H1 (cell line): ENCODE results near the gene EPB41L3. TPM values are rescaled to one million over a fixed set of nuclear protein-coding genes. Genes with fewer than 3 reads are reported as not detected.

Experiments
- CTCF ChIA-PET: fragments of 300-600 bp; sonication (Branson Sonifier 250); formaldehyde crosslinking; loops from one replicate; lab custom pipeline; 2021; ENCODE audit not compliant: partially characterized antibody; lab: Charles Lee
- POLR2A ChIA-PET: fragments of 300-600 bp; sonication (Branson Sonifier 250); formaldehyde crosslinking; loops from one replicate; lab custom pipeline; 2021; ENCODE audit warnings: inconsistent platforms; ENCODE audit not compliant: partially characterized antibody; lab: Charles Lee
- DNase-seq, 2 experiments: peaks; one replicate each; pipeline versions ENCODE4 v3.0.0 to v3.0.0-alpha.2; 2010 to 2022; ENCODE audit warnings: low spot score in 2 of 2, low read depth in 1 of 2, mixed read lengths in 1 of 2
- FAIRE-seq: peaks from 2 replicates; lab custom pipeline; 2011; peaks lifted over from hg19 to GRCh38; lab: Jason Lieb, UNC
- H2AFZ ChIP-seq: 2 replicates; pipeline ENCODE4 v1.8.1; 2012; ENCODE audit warnings: low read length, inconsistent platforms
- H2AK5ac ChIP-seq: 2 replicates; pipeline ENCODE4 v1.6.1; 2013; ENCODE audit warnings: low read depth, low read length
- H2BK120ac ChIP-seq: replicated peaks from 2 replicates; pipeline ENCODE3; 2013; ENCODE audit warnings: low read depth, low read length, inconsistent platforms
- H2BK12ac ChIP-seq: 2 replicates; pipeline ENCODE4 v1.6.1; 2013; ENCODE audit warnings: low read depth, low read length
- H2BK15ac ChIP-seq: 2 replicates; pipeline ENCODE4 v1.6.1; 2013; ENCODE audit warnings: low read length
- H2BK20ac ChIP-seq: 2 replicates; pipeline ENCODE4 v1.6.1; 2013; ENCODE audit warnings: low read length
- H2BK5ac ChIP-seq: 2 replicates; pipeline ENCODE4 v1.6.1; 2013; ENCODE audit warnings: low read depth, low read length
- H3K14ac ChIP-seq: 2 replicates; pipeline ENCODE4 v1.6.1; 2013; ENCODE audit warnings: inconsistent platforms; ENCODE audit not compliant: insufficient read length
- H3K18ac ChIP-seq: 2 replicates; pipeline ENCODE4 v1.6.1; 2013; ENCODE audit warnings: low read length; ENCODE audit errors: extremely low read depth
- H3K23ac ChIP-seq: 2 replicates; pipeline ENCODE4 v1.6.1; 2013; ENCODE audit warnings: inconsistent platforms; ENCODE audit not compliant: insufficient read length
- H3K23me2 ChIP-seq: 2 replicates; pipeline ENCODE4 v1.6.1; 2013; ENCODE audit warnings: low read depth, low read length
- H3K27ac ChIP-seq: 2 replicates; pipeline ENCODE4 v1.6.1; 2011; ENCODE audit warnings: low read depth, low read length, inconsistent platforms
- H3K27me3 ChIP-seq, 4 experiments: replicated peaks in 1 of 4; 1 replicate in 1 of 4; 2 replicates in 3 of 4; pipeline versions ENCODE4 v1.6.1 to v1.8.1; 2011 to 2013; ENCODE audit warnings: low read length in 3 of 4, mild to moderate bottlenecking in 3 of 4, inconsistent platforms in 2 of 4, mixed read lengths in 2 of 4, moderate library complexity in 1 of 4; ENCODE audit not compliant: control insufficient read depth in 3 of 4, insufficient read depth in 3 of 4; ENCODE audit errors: extremely low read depth in 1 of 4
- H3K36me3 ChIP-seq, 4 experiments: 2 replicates each; pipeline versions ENCODE4 v1.6.1 to v1.8.1; 2011 to 2013; ENCODE audit warnings: mild to moderate bottlenecking in 4 of 4, low read length in 3 of 4, moderate library complexity in 2 of 4, control low read depth in 1 of 4, inconsistent platforms in 1 of 4; ENCODE audit not compliant: insufficient read depth in 4 of 4, control insufficient read depth in 2 of 4
- H3K4ac ChIP-seq: replicated peaks from 2 replicates; pipeline ENCODE3; 2013; ENCODE audit warnings: low read length, low read depth, mixed read lengths, inconsistent platforms; ENCODE audit not compliant: insufficient read length
- H3K4me1 ChIP-seq, 4 experiments: replicated peaks in 1 of 4; 1 replicate in 1 of 4; 2 replicates in 3 of 4; pipeline versions ENCODE4 v1.6.1 to v1.8.1; 2011 to 2013; ENCODE audit warnings: low read length in 3 of 4, inconsistent platforms in 2 of 4, mixed read lengths in 1 of 4; ENCODE audit not compliant: insufficient read depth in 4 of 4, control insufficient read depth in 3 of 4
- H3K4me2 ChIP-seq, 2 experiments: 2 replicates each; pipeline versions ENCODE4 v1.6.1 to v1.8.1; 2011 to 2013; ENCODE audit warnings: low read depth in 2 of 2, low read length in 2 of 2, control low read depth in 1 of 2, inconsistent platforms in 1 of 2, mild to moderate bottlenecking in 1 of 2; ENCODE audit not compliant: insufficient read depth in 1 of 2
- H3K4me3 ChIP-seq, 4 experiments: fragments of 200-600, 300-600 bp in 1 of 4; sonication (generic), shearing (Covaris generic), sonication (Bioruptor Twin) in 1 of 4; 2 replicates each; pipeline versions ENCODE4 v1.5.1 to v1.8.1; 2011 to 2016; ENCODE audit warnings: low read length in 4 of 4, low read depth in 3 of 4, control low read depth in 2 of 4, inconsistent platforms in 2 of 4, mild to moderate bottlenecking in 2 of 4, mixed read lengths in 1 of 4, moderate library complexity in 1 of 4; ENCODE audit not compliant: insufficient read depth in 2 of 4; ENCODE audit errors: extremely low read depth in 1 of 4
- H3K56ac ChIP-seq: replicated peaks from 2 replicates; pipeline ENCODE3; 2013; ENCODE audit warnings: low read depth, mild to moderate bottlenecking, mixed read lengths, low read length, inconsistent platforms; ENCODE audit not compliant: insufficient read length
- H3K79me1 ChIP-seq: 2 replicates; pipeline ENCODE4 v1.6.1; 2013; ENCODE audit warnings: low read depth, low read length, control low read depth
- H3K79me2 ChIP-seq, 2 experiments: 2 replicates each; pipeline versions ENCODE4 v1.6.1 to v1.8.1; 2012 to 2013; ENCODE audit warnings: low read length in 2 of 2, mild to moderate bottlenecking in 2 of 2, inconsistent platforms in 1 of 2; ENCODE audit not compliant: insufficient read depth in 2 of 2, control insufficient read depth in 1 of 2
- H3K9ac ChIP-seq, 4 experiments: replicated peaks in 1 of 4; 1 replicate in 1 of 4; 2 replicates in 3 of 4; pipeline versions ENCODE4 v1.6.1 to v1.8.1; 2011 to 2013; ENCODE audit warnings: low read depth in 3 of 4, low read length in 3 of 4, control low read depth in 2 of 4, mild to moderate bottlenecking in 2 of 4, moderate library complexity in 2 of 4, inconsistent platforms in 1 of 4; ENCODE audit errors: extremely low read depth in 1 of 4
- H3K9me3 ChIP-seq, 2 experiments: 2 replicates each; pipeline versions ENCODE4 v1.6.1 to v1.8.1; 2012 to 2013; ENCODE audit warnings: mild to moderate bottlenecking in 2 of 2, moderate library complexity in 2 of 2, control low read depth in 1 of 2, inconsistent platforms in 1 of 2, low read depth in 1 of 2, low read length in 1 of 2, mixed read lengths in 1 of 2; ENCODE audit not compliant: insufficient read depth in 2 of 2
- H4K20me1 ChIP-seq, 2 experiments: replicated peaks in 1 of 2; 2 replicates each; pipeline versions ENCODE3 to v1.8.1; 2011 to 2013; ENCODE audit warnings: inconsistent platforms in 2 of 2, low read length in 2 of 2, mild to moderate bottlenecking in 1 of 2; ENCODE audit not compliant: insufficient read depth in 2 of 2, control insufficient read depth in 1 of 2
- H4K5ac ChIP-seq: 2 replicates; pipeline ENCODE4 v1.6.1; 2013; ENCODE audit warnings: low read length, low read depth, mixed read lengths, inconsistent platforms; ENCODE audit not compliant: insufficient read length
- H4K8ac ChIP-seq: 2 replicates; pipeline ENCODE4 v1.8.0; 2013; ENCODE audit warnings: mild to moderate bottlenecking, moderate library complexity, low read length, inconsistent platforms; ENCODE audit not compliant: insufficient read depth; ENCODE audit errors: extremely low read depth
- H4K91ac ChIP-seq: replicated peaks from 2 replicates; pipeline ENCODE3; 2013; ENCODE audit warnings: low read length, mixed read lengths, inconsistent platforms; ENCODE audit not compliant: insufficient read length
- ASH2L ChIP-seq: fragments of 200-600, 300-600 bp; sonication (generic); IDR thresholded peaks from one replicate; pipeline ENCODE4 v1.7.1; 2017; ENCODE audit warnings: low read length
- BACH1 ChIP-seq: IDR thresholded peaks from 2 replicates; pipeline ENCODE4 v1.6.1; 2012; ENCODE audit warnings: low read length, improper control_type of control experiment
- CHD1 ChIP-seq: IDR thresholded peaks from 2 replicates; pipeline ENCODE4 v1.6.1; 2012; ENCODE audit warnings: low read depth, low read length, improper control_type of control experiment
- CHD2 ChIP-seq: IDR thresholded peaks from 2 replicates; pipeline ENCODE4 v1.6.1; 2012; ENCODE audit warnings: low read length, improper control_type of control experiment
- EP300 ChIP-seq, 2 experiments: IDR thresholded peaks; 1 replicate in 1 of 2; 2 replicates in 1 of 2; pipeline ENCODE4 v1.6.1; 2011 to 2012; ENCODE audit warnings: low read depth in 2 of 2, low read length in 2 of 2, mild to moderate bottlenecking in 2 of 2, borderline replicate concordance in 1 of 2, inconsistent platforms in 1 of 2, moderate library complexity in 1 of 2
- GABPA ChIP-seq: IDR thresholded peaks from 2 replicates; pipeline ENCODE4 v1.6.1; 2011; ENCODE audit warnings: mild to moderate bottlenecking, low read length, moderate library complexity, borderline replicate concordance; ENCODE audit not compliant: insufficient read depth
- JUND ChIP-seq: IDR thresholded peaks from 2 replicates; pipeline ENCODE4 v1.6.1; 2011; ENCODE audit warnings: mild to moderate bottlenecking, improper control_type of control experiment, low read length
- KDM5A ChIP-seq: fragments of 200-600 bp; IDR thresholded peaks from 2 replicates; pipeline ENCODE4 v1.7.1; 2012; ENCODE audit warnings: mild to moderate bottlenecking, low read length, inconsistent platforms, mixed read lengths
- MAFK ChIP-seq: IDR thresholded peaks from 2 replicates; pipeline ENCODE4 v1.6.1; 2012; ENCODE audit warnings: low read depth, mild to moderate bottlenecking, improper control_type of control experiment, low read length
- MAX ChIP-seq: IDR thresholded peaks from 2 replicates; pipeline ENCODE4 v1.6.1; 2012; ENCODE audit warnings: inconsistent platforms
- SIN3A ChIP-seq, 2 experiments: IDR thresholded peaks in 1 of 2; conservative IDR thresholded peaks in 1 of 2; 2 replicates each; pipeline ENCODE4 v1.6.1; 2011 to 2012; ENCODE audit warnings: low read length in 2 of 2, improper control_type of control experiment in 1 of 2, low read depth in 1 of 2, mild to moderate bottlenecking in 1 of 2
- SIX5 ChIP-seq: IDR thresholded peaks from 2 replicates; pipeline ENCODE4 v1.6.1; 2011; ENCODE audit warnings: mild to moderate bottlenecking, low read depth, low read length
- SRF ChIP-seq: IDR thresholded peaks from 2 replicates; pipeline ENCODE4 v1.6.1; 2011; ENCODE audit warnings: mild to moderate bottlenecking, low read depth, low read length, moderate library complexity
- TAF7 ChIP-seq: optimal IDR thresholded peaks from 2 replicates; pipeline ENCODE3; 2011; ENCODE audit warnings: low read depth, mild to moderate bottlenecking, inconsistent platforms, low read length, moderate library complexity, borderline replicate concordance
- ZNF274 ChIP-seq: IDR thresholded peaks from 2 replicates; pipeline ENCODE4 v1.7.0; 2012; ENCODE audit warnings: low read length, borderline replicate concordance; ENCODE audit errors: extremely low read depth
- WGBS, 2 experiments: shearing (Covaris generic) in 1 of 2; methylation state at CpG; one replicate each; pipeline versions ENCODE4 v1.1.6 to v1.1.7; 2013 to 2015; ENCODE audit warnings: low lambda C conversion rate in 2 of 2, mixed read lengths in 2 of 2, inconsistent platforms in 1 of 2, low coverage in 1 of 2, missing lambda C conversion rate in 1 of 2; ENCODE audit not compliant: insufficient replicate concordance in 2 of 2, insufficient coverage in 1 of 2, insufficient read length in 1 of 2; ENCODE audit errors: extremely low coverage in 1 of 2, missing lambda C conversion rate in 1 of 2; 5-methylcytosine and 5-hydroxymethylcytosine counted together
- polyA plus RNA-seq, 7 experiments: library from polyadenylated mRNA; depleted of rRNA in 3 of 7; stranded (reverse) in 5 of 7; unstranded in 2 of 7; fragments of >200 nt in 5 of 7; fragments of 200-250 nt in 2 of 7; gene quantifications; 1 replicate in 5 of 7; 2 replicates in 1 of 7; 4 replicates in 1 of 7; pipeline versions ENCODE4 v1.2.1 to v1.2.3, GENCODE V29; 2011 to 2013; ENCODE audit warnings: missing spikeins in 2 of 7, mixed read lengths in 2 of 7
- total RNA-seq: library from RNA; stranded (reverse); fragmentation: NEBNext Ultra II Directional; extraction: Animal tissue kit (Norgen Biotek cat#: 25700); gene quantifications from 2 replicates; pipeline ENCODE4 v1.2.1, GENCODE V29; 2021

Gene EPB41L3
- total and polyA plus RNA-seq, 2 of the 8 experiments (the other 6 are each of a cell fraction or from before 2014, with no cell fraction given) = 7.9 to 16.1 TPM

GRCh38 chr18:5558851-5559250 is 15.1 kb upstream of the EPB41L3 start:
- H2BK20ac ChIP-seq = no peak overlapping the region
- H2BK120ac ChIP-seq = no peak overlapping the region
- WGBS, 2 experiments = 92% methylated on average over 1 of the region's 1 CpG; no CpG with 5 or more reads in 1 of the 2 experiments
- H4K5ac ChIP-seq = no peak overlapping the region
- H3K9ac ChIP-seq = no peak overlapping the region
- H3K79me1 ChIP-seq = no peaks in the 10 kb centered on the region
- H3K56ac ChIP-seq = no peak overlapping the region
- H3K4me3 ChIP-seq = no peak overlapping the region
- no peaks in the 10 kb centered on the region for H3K79me2 ChIP-seq
- no peaks in the 10 kb centered on the region for H3K4me1 ChIP-seq
- ChIA-PET CTCF (interaction anchor here (1.3 kb wide), 1 partner anchor 12 kb away, joined by 3 read pairs; no protein-coding TSS in a partner anchor), POLR2A (no interaction called here)
- H2BK12ac ChIP-seq = no peak overlapping the region
- no peak overlapping the region for H4K91ac ChIP-seq
- H2BK5ac ChIP-seq = no peak overlapping the region
- DNase-seq (no peak), FAIRE-seq (no peak)
- H2BK15ac ChIP-seq = no peak overlapping the region
- H3K27ac ChIP-seq = no peak overlapping the region
- no peaks in the 10 kb centered on the region for H3K27me3 ChIP-seq
- no peaks in the 10 kb centered on the region for H3K36me3 ChIP-seq
- no peak overlapping the region for H3K18ac ChIP-seq
- no peak overlapping the region for H4K8ac ChIP-seq
- H3K23ac ChIP-seq = no peak overlapping the region
- H2AK5ac ChIP-seq = no peak overlapping the region
- H3K14ac ChIP-seq = no peak overlapping the region
- no peak overlapping the region for H3K4me2 ChIP-seq
- H3K4ac ChIP-seq = no peak overlapping the region
- no peaks in the 10 kb centered on the region for H3K23me2 ChIP-seq
- H2AFZ ChIP-seq = no peak overlapping the region
- H4K20me1 ChIP-seq = no peaks in the 10 kb centered on the region
- H3K9me3 ChIP-seq = no peaks in the 10 kb centered on the region
- TF ChIP-seq CHD2 (no peak), ZNF274 (no peak), TAF7 (no peak), SRF (no peak), SIX5 (no peak), CHD1 (no peak), JUND (no peak), KDM5A (no peak), GABPA (no peak), SIN3A (conservative IDR thresholded peaks at IDR 0.05 in 1 of 2, IDR thresholded peaks at IDR 0.05 in 1 of 2; ENCODE audit: low read depth in 1 of 2, low read length in 2 of 2) (no peak), BACH1 (no peak), MAX (no peak), EP300 (IDR thresholded peaks at IDR 0.05; ENCODE audit: borderline replicate concordance in 1 of 2, low read depth in 2 of 2, low read length in 2 of 2) (no peak), ASH2L (no peak), MAFK (no peak)
